GM12878 (cell line): ENCODE results near the gene SBF2. TPM values are rescaled to one million over a fixed set of nuclear protein-coding genes. Genes with fewer than 3 reads are reported as not detected.

ENCODE experiments used
- ATAC-seq: fragments of 200-7000 bp; cut with Tn5 transposase; 3 replicates; pipeline ENCODE4 v1.9.1; 2020; ENCODE audit warnings: mild to moderate bottlenecking, moderate library complexity
- BruUV-seq: library from RNA; stranded (reverse); fragments of 400-500 nt; replicated peaks from 2 replicates; lab custom pipeline; 2021; lab: Mats Ljungman, UMichigan
- CTCF ChIA-PET: fragments of 300-600 bp; sonication (Branson Sonifier 250); formaldehyde crosslinking; extraction: SDS; loops from one replicate; lab custom pipeline; 2021; ENCODE audit warnings: inconsistent platforms; lab: Yijun Ruan, JAX
- POLR2A ChIA-PET: fragments of 350-600 bp; formaldehyde crosslinking; extraction: SDS; loops from one replicate; lab custom pipeline; 2021; ENCODE audit warnings: inconsistent platforms; lab: Charles Lee
- RAD21 ChIA-PET: fragments of 300-600 bp; sonication (Branson Sonifier 250); formaldehyde crosslinking; loops from one replicate; lab custom pipeline; 2023; ENCODE audit warnings: antibody characterized with exemption; ENCODE audit not compliant: unreplicated experiment; lab: Charles Lee
- SMC1A ChIA-PET: fragments of 300-600 bp; sonication (Branson Sonifier 250); formaldehyde crosslinking; loops from one replicate; lab custom pipeline; 2023; ENCODE audit not compliant: unreplicated experiment, uncharacterized antibody; lab: Charles Lee
- DNase-seq: peaks from one replicate; pipeline ENCODE4 v3.0.0-alpha.2; 2011; ENCODE audit warnings: low read depth, low spot score
- FAIRE-seq: peaks from 3 replicates; lab custom pipeline; 2011; peaks lifted over from hg19 to GRCh38; lab: Jason Lieb, UNC
- H2AFZ ChIP-seq: 2 replicates; pipeline ENCODE4 v1.6.0; 2011; ENCODE audit warnings: low read depth, low read length, control low read depth; ENCODE audit not compliant: control insufficient read depth
- H3K27ac ChIP-seq: 2 replicates; pipeline ENCODE4 v1.5.1; 2011; ENCODE audit warnings: control low read depth; ENCODE audit not compliant: control insufficient read depth, insufficient read depth
- H3K27me3 ChIP-seq, 2 experiments: replicated peaks in 1 of 2; 2 replicates each; pipeline versions ENCODE4 v1.6.0 to v1.6.1; 2011; ENCODE audit warnings: low read length in 1 of 2; ENCODE audit not compliant: control insufficient read depth in 2 of 2, insufficient read depth in 2 of 2
- H3K36me3 ChIP-seq, 2 experiments: 2 replicates each; pipeline ENCODE4 v1.5.1; 2011; ENCODE audit warnings: low read length in 1 of 2; ENCODE audit not compliant: control insufficient read depth in 2 of 2, insufficient read depth in 2 of 2
- H3K4me1 ChIP-seq: 2 replicates; pipeline ENCODE4 v1.6.1; 2011; ENCODE audit warnings: mild to moderate bottlenecking, low read length, moderate library complexity, mixed read lengths; ENCODE audit not compliant: control insufficient read depth, insufficient read depth
- H3K4me2 ChIP-seq: 2 replicates; pipeline ENCODE4 v1.6.0; 2011; ENCODE audit warnings: control low read depth; ENCODE audit not compliant: control insufficient read depth, insufficient read depth
- H3K4me3 ChIP-seq: fragments of 200-600 bp; sonication (generic); 2 replicates; pipeline ENCODE4 v1.5.1; 2016
- H3K79me2 ChIP-seq: 2 replicates; pipeline ENCODE4 v1.6.0; 2011; ENCODE audit warnings: low read length; ENCODE audit not compliant: control insufficient read depth, insufficient read depth
- H3K9ac ChIP-seq: 2 replicates; pipeline ENCODE4 v1.8.0; 2011; ENCODE audit warnings: low read length, control low read depth, mixed read lengths; ENCODE audit not compliant: control insufficient read depth, insufficient read depth
- H3K9me3 ChIP-seq: replicated peaks from 3 replicates; pipeline ENCODE4 v1.5.1; 2011; ENCODE audit warnings: mild to moderate bottlenecking, low read length; ENCODE audit not compliant: control insufficient read depth, insufficient read depth
- H4K20me1 ChIP-seq: 2 replicates; pipeline ENCODE4 v1.6.0; 2011; ENCODE audit not compliant: control insufficient read depth, insufficient read depth
- CBX3 ChIP-seq: fragments of 200-600 bp; sonication (generic); IDR thresholded peaks from 2 replicates; pipeline ENCODE4 v1.6.1; 2016; ENCODE audit warnings: low read depth, borderline replicate concordance
- CBX5 ChIP-seq: sonication (generic); IDR thresholded peaks from 2 replicates; pipeline ENCODE4 v1.6.1; 2016; ENCODE audit warnings: low read depth, moderate library complexity, mild to moderate bottlenecking, inconsistent platforms
- CHD1 ChIP-seq: IDR thresholded peaks from 2 replicates; pipeline ENCODE4 v1.6.1; 2012; ENCODE audit warnings: low read depth, low read length, improper control_type of control experiment
- HCFC1 ChIP-seq: fragments of 150-350 bp; IDR thresholded peaks from 2 replicates; pipeline ENCODE4 v1.6.1; 2014; ENCODE audit warnings: low read length
- HDAC2 ChIP-seq: fragments of 200-600 bp; sonication (generic); IDR thresholded peaks from 2 replicates; pipeline ENCODE4 v1.6.1; 2017
- KAT2A ChIP-seq: conservative IDR thresholded peaks from 2 replicates; pipeline ENCODE4 v1.6.1; 2011; ENCODE audit warnings: low read depth, low read length; ENCODE audit not compliant: control insufficient read depth
- MXI1 ChIP-seq: fragments of 150-350 bp; IDR thresholded peaks from 2 replicates; pipeline ENCODE4 v1.6.1; 2011; ENCODE audit warnings: low read depth, mild to moderate bottlenecking, inconsistent platforms, low read length, improper control_type of control experiment
- RAD21 ChIP-seq: IDR thresholded peaks from 2 replicates; pipeline ENCODE4 v1.6.1; 2011; ENCODE audit warnings: mild to moderate bottlenecking, low read depth, low read length, moderate library complexity; ENCODE audit not compliant: insufficient read depth
- SPI1 ChIP-seq: IDR thresholded peaks from 2 replicates; pipeline ENCODE4 v1.6.1; 2011; ENCODE audit warnings: low read depth, mild to moderate bottlenecking, low read length, moderate library complexity, borderline replicate concordance; ENCODE audit not compliant: insufficient read depth
- SUZ12 ChIP-seq: fragments of 200-600 bp; sonication (generic); IDR thresholded peaks from one replicate; pipeline ENCODE4 v1.6.1; 2018; ENCODE audit warnings: antibody characterized with exemption, mild to moderate bottlenecking; ENCODE audit not compliant: unreplicated experiment
- TCF3 ChIP-seq: IDR thresholded peaks from 2 replicates; pipeline ENCODE4 v1.6.1; 2012; ENCODE audit warnings: low read depth, mild to moderate bottlenecking, low read length, borderline replicate concordance; ENCODE audit not compliant: insufficient read depth
- ZNF217 ChIP-seq: fragments of 450-650 bp; IDR thresholded peaks from 2 replicates; pipeline ENCODE4 v1.6.1; 2017; ENCODE audit warnings: antibody characterized with exemption, mild to moderate bottlenecking
- WGBS: methylation state at CpG from one replicate; pipeline ENCODE4 v1.1.6; 2016; ENCODE audit warnings: low lambda C conversion rate; ENCODE audit not compliant: insufficient replicate concordance, insufficient coverage; ENCODE audit errors: missing lambda C conversion rate; 5-methylcytosine and 5-hydroxymethylcytosine counted together
- in situ Hi-C: fragments of 300-500 bp; cut with MboI; formaldehyde crosslinking; loops from 9 replicates; pipeline ENCODE4 v1.14.3; 2018; ENCODE audit warnings: mixed read lengths
- intact Hi-C: fragments of 100-400 bp; cut with micrococcal nuclease; formaldehyde crosslinking; loops from one replicate; pipeline ENCODE4 v1.14.2; 2022; ENCODE audit not compliant: unreplicated experiment
- polyA plus RNA-seq, 11 experiments: library from polyadenylated mRNA; depleted of rRNA in 4 of 11; unstranded in 6 of 11; stranded (reverse) in 5 of 11; fragments of >200 nt; fragmentation: Nextera tagmentation in 4 of 11; fragmentation: Illumina TruSeq in 1 of 11; extraction: Ambion mirVana in 4 of 11; extraction: Trizol in 1 of 11; gene quantifications; 1 replicate in 1 of 11; 2 replicates in 10 of 11; pipeline versions ENCODE4 v1.2.1 to v1.2.3, GENCODE V29; 2011 to 2016; ENCODE audit warnings: inconsistent platforms in 2 of 11, missing spikeins in 2 of 11, low read depth in 1 of 11
- total RNA-seq, 4 experiments: library from RNA; depleted of rRNA in 3 of 4; stranded (reverse); fragments of >200 nt in 3 of 4; fragmentation: Illumina TruSeq in 1 of 4; extraction: Trizol in 1 of 4; gene quantifications; 2 replicates each; pipeline versions ENCODE4 v1.2.1 to v1.2.3, GENCODE V29; 2013 to 2021
- TF ChIP-seq, protein P1 (sequence below): fragments of 450-650 bp; IDR thresholded peaks from 2 replicates; pipeline ENCODE4 v1.6.1; 2016; ENCODE audit warnings: mild to moderate bottlenecking
- TF ChIP-seq, protein P2 (sequence below): fragments of 450-650 bp; formaldehyde crosslinking; IDR thresholded peaks from 2 replicates; pipeline ENCODE4 v1.4.0; 2020; ENCODE audit warnings: mild to moderate bottlenecking, moderate library complexity

The SBF2 gene
- total and polyA plus RNA-seq, 10 of the 15 experiments (the other 5 are each of a cell fraction or from before 2014, with no cell fraction given), result 0.24 to 2.3 (median 1.1) TPM

DNA sequence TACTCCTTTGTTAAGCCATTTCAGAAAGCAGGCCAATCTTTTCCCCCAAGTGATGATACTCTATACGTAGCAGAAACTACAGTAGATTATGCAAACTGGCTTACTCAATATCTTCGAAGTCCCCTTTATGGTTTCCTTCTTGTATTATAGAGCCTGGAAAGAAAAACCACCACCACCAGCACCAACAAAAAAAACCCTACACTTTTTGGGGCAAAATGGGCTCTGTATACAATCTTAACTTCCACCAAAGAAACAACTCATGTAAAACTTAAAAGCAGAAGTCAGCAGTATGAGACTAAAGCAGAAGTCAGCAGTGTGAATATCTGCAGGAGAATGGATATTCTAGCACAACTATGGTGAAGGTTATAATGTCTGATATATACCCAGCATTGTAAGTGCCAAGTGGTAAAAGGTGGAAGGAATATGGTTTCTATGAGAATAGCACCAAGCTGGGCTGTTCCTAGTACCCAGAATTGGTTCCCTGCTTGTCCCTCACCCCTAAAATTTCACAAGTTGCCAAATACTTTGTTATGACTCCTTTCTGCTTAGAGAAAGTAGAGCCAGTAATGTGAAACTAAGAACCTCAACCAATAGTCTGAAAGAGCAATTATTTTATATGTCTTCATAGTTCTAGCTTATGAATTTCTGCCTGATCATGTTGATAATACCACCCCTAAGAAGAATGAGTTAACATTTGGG, 252.1 kb downstream of the SBF2 start:
- no peak for ATAC-seq
- ChIA-PET CTCF (no interaction called here), SMC1A (interaction anchor here (0.6 kb wide), 1 partner anchor 9 kb away, joined by 3 read pairs; no protein-coding TSS in a partner anchor), POLR2A (no interaction called here), RAD21 (no interaction called here)
- Histone ChIP-seq H2AFZ (no peak overlapping the region), H3K9me3 (no peaks in the 10 kb centered on the region; the same call in 2 of the 3 replicates), H3K4me2 (no peak overlapping the region), H3K36me3 (no peaks in the 10 kb centered on the region), H4K20me1 (no peaks in the 10 kb centered on the region), H3K4me3 (no peak overlapping the region), H3K9ac (no peak overlapping the region), H3K4me1 (no peaks in the 10 kb centered on the region), H3K79me2 (no peaks in the 10 kb centered on the region), H3K27ac (no peak overlapping the region), H3K27me3 (no peaks in the 10 kb centered on the region)
- WGBS, result 21% methylated on average over 2 of the region's 2 CpGs
- TF ChIP-seq CBX5, result no peak
- no peak for TF ChIP-seq SUZ12
- in situ Hi-C loops (no loop called here), intact Hi-C loops (no loop called here)
- BruUV-seq, result no TSS peak
- no peak for DNase-seq
- FAIRE-seq, result no peak

DNA sequence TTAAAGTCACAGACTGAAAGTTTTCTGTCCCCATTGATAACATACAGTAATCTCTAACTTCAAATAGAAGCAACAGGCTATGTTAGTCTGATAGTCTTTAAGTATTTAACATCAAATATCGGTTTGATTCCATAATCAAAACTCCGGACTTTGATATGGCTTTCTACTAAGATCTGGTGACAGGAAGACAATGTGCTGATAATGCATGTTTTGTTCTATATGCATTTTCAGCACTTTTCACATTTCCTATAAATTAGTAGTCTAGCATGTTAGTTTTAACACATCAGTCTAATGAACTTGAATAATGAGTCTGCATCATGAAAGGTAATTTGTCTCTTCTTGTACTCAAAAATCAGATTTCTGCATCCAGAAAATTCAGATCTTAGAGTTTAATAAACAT, 252.7 kb downstream of the SBF2 start:
- intact Hi-C loops (no loop called here), in situ Hi-C loops (no loop called here)
- no peaks in the 10 kb centered on the region for H3K27me3 ChIP-seq
- DNase-seq (no peak), FAIRE-seq (no peak), ATAC-seq (no peak)
- ChIA-PET POLR2A (no interaction called here), SMC1A (no interaction called here), RAD21 (no interaction called here), CTCF (no interaction called here)
- WGBS, result 61% methylated on average over 2 of the region's 2 CpGs
- H3K4me2 ChIP-seq, result no peak overlapping the region
- H3K9me3 ChIP-seq, result no peaks in the 10 kb centered on the region; the same call in 2 of the 3 replicates
- H2AFZ ChIP-seq, result no peak overlapping the region
- H3K36me3 ChIP-seq, result no peaks in the 10 kb centered on the region
- no peaks in the 10 kb centered on the region for H3K4me1 ChIP-seq
- H3K9ac ChIP-seq, result no peak overlapping the region
- H3K4me3 ChIP-seq, result no peak overlapping the region
- no TSS peak for BruUV-seq
- no peaks in the 10 kb centered on the region for H3K79me2 ChIP-seq
- H4K20me1 ChIP-seq, result no peaks in the 10 kb centered on the region
- H3K27ac ChIP-seq, result no peak overlapping the region
- TF ChIP-seq HDAC2 (no peak), CHD1 (no peak), SPI1 (no peak), RAD21 (no peak), MXI1 (no peak), HCFC1 (no peak), ZNF217 (no peak), KAT2A (no peak), CBX3 (no peak), TCF3 (no peak)
- TF ChIP-seq, protein P1, sequence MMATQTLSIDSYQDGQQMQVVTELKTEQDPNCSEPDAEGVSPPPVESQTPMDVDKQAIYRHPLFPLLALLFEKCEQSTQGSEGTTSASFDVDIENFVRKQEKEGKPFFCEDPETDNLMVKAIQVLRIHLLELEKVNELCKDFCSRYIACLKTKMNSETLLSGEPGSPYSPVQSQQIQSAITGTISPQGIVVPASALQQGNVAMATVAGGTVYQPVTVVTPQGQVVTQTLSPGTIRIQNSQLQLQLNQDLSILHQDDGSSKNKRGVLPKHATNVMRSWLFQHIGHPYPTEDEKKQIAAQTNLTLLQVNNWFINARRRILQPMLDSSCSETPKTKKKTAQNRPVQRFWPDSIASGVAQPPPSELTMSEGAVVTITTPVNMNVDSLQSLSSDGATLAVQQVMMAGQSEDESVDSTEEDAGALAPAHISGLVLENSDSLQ, result no peak
- TF ChIP-seq, protein P2, sequence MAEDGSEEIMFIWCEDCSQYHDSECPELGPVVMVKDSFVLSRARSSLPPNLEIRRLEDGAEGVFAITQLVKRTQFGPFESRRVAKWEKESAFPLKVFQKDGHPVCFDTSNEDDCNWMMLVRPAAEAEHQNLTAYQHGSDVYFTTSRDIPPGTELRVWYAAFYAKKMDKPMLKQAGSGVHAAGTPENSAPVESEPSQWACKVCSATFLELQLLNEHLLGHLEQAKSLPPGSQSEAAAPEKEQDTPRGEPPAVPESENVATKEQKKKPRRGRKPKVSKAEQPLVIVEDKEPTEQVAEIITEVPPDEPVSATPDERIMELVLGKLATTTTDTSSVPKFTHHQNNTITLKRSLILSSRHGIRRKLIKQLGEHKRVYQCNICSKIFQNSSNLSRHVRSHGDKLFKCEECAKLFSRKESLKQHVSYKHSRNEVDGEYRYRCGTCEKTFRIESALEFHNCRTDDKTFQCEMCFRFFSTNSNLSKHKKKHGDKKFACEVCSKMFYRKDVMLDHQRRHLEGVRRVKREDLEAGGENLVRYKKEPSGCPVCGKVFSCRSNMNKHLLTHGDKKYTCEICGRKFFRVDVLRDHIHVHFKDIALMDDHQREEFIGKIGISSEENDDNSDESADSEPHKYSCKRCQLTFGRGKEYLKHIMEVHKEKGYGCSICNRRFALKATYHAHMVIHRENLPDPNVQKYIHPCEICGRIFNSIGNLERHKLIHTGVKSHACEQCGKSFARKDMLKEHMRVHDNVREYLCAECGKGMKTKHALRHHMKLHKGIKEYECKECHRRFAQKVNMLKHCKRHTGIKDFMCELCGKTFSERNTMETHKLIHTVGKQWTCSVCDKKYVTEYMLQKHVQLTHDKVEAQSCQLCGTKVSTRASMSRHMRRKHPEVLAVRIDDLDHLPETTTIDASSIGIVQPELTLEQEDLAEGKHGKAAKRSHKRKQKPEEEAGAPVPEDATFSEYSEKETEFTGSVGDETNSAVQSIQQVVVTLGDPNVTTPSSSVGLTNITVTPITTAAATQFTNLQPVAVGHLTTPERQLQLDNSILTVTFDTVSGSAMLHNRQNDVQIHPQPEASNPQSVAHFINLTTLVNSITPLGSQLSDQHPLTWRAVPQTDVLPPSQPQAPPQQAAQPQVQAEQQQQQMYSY, result no peak
